Measurements from ENCODE around the gene SERPINA3. TPM values are rescaled to one million over a fixed set of nuclear protein-coding genes. Genes with fewer than 3 reads are reported as not detected.

SERPINA3 gene
- total RNA-seq, 1 experiment from 2014 or later = 2.3 TPM

DNA sequence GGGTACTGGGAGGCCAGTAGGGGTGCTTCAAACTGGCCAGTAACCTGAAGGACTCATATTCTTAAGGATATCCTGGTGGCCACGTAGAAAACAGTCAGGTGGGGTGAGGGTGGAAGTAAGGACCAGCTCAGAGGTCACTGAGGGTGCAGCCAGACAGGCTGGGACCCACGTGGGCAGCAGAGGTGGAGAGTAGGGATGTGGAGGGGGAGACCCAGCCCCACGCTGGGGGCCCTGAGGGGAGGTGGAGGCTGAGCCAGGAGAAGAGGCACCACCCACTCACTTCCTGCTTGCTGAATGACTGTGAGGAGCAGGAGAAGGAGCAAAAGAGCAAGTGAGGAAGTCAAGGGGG lies 12.6 kb upstream of the SERPINA3 start:
- Mint-ChIP-seq H3K4me3 (ENCODE audit: unreplicated experiment) (peak overlapping the region; percentile 42), H3K27ac (ENCODE audit: unreplicated experiment) (peak overlapping the region; percentile 92)
- peaks cover 46% of the 10 kb centered on the region for H3K4me1 ChIP-seq

DNA sequence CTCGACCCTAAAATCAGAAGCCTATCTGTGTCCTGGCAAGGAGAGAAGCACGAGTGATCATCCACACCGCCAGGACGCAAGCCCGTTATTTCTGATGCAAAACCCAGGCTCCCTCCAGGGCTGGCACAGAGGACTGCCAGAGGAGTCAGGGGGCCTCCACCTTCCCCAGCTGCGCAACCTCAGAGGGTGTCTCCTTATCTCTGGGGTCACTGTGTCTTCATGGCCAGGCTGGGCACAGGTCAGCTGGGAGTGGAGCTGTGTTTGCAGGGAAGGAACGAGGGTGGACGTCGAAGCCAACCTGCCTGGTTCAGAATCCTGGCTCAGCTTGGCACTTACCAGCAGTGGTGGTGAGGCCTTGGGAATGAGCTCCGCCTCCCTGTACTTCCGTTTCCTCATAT lies 12.0 kb upstream of the SERPINA3 start:
- TF ChIP-seq, protein P1, sequence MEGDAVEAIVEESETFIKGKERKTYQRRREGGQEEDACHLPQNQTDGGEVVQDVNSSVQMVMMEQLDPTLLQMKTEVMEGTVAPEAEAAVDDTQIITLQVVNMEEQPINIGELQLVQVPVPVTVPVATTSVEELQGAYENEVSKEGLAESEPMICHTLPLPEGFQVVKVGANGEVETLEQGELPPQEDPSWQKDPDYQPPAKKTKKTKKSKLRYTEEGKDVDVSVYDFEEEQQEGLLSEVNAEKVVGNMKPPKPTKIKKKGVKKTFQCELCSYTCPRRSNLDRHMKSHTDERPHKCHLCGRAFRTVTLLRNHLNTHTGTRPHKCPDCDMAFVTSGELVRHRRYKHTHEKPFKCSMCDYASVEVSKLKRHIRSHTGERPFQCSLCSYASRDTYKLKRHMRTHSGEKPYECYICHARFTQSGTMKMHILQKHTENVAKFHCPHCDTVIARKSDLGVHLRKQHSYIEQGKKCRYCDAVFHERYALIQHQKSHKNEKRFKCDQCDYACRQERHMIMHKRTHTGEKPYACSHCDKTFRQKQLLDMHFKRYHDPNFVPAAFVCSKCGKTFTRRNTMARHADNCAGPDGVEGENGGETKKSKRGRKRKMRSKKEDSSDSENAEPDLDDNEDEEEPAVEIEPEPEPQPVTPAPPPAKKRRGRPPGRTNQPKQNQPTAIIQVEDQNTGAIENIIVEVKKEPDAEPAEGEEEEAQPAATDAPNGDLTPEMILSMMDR (IDR thresholded peaks at IDR 0.05; ENCODE audit: insufficient read depth in 1 of 2, low read depth in 1 of 2, low read length in 1 of 2, severe bottlenecking in 1 of 2, unreplicated experiment in 1 of 2) = no peak
- H3K27me3 ChIP-seq (replicated peaks; ENCODE audit: control insufficient read depth, insufficient read depth, low read length) = no peaks in the 10 kb centered on the region
- DNase-seq = no peak
- Mint-ChIP-seq H3K4me1 (ENCODE audit: low read depth, unreplicated experiment) (peaks cover 30% of the 10 kb centered on the region), H3K9me3 (ENCODE audit: unreplicated experiment) (no peaks in the 10 kb centered on the region), H3K4me3 (ENCODE audit: unreplicated experiment) (peak overlapping the region; percentile 35), H3K36me3 (ENCODE audit: insufficient read depth, unreplicated experiment) (peaks cover 10% of the 10 kb centered on the region), H3K27ac (ENCODE audit: unreplicated experiment) (peak overlapping the region; percentile 92), H3K27me3 (ENCODE audit: insufficient read depth, unreplicated experiment) (no peaks in the 10 kb centered on the region)
- peaks cover 46% of the 10 kb centered on the region for H3K4me1 ChIP-seq
- ChIA-PET CTCF (no interaction called here), POLR2A (no interaction called here)
- H3K36me3 ChIP-seq (ENCODE audit: control insufficient read depth, insufficient read depth, low read length) = no peaks in the 10 kb centered on the region
- no peaks in the 10 kb centered on the region for H3K9me3 ChIP-seq
- intact Hi-C loops (cut with micrococcal nuclease; ENCODE audit: unreplicated experiment) = loop anchor here (1.0 kb wide), 1 partner anchor 37 kb away; no protein-coding TSS in a partner anchor
- BruUV-seq (replicated peaks) = no TSS peak
- no peak overlapping the region for H3K4me3 ChIP-seq (ENCODE audit: low read depth, low read length)

More for the DNA sequence above, 12.6 kb upstream of the SERPINA3 start:
- TF ChIP-seq, protein P1 (IDR thresholded peaks at IDR 0.05; ENCODE audit: insufficient read depth in 1 of 2, low read depth in 1 of 2, low read length in 1 of 2, severe bottlenecking in 1 of 2, unreplicated experiment in 1 of 2) = no peak
- no peak overlapping the region for H3K4me3 ChIP-seq (ENCODE audit: low read depth, low read length)
- H3K4me1 Mint-ChIP-seq (ENCODE audit: low read depth, unreplicated experiment) = peaks cover 35% of the 10 kb centered on the region
- intact Hi-C loops (cut with micrococcal nuclease; ENCODE audit: unreplicated experiment) = loop anchor here (1.0 kb wide), 1 partner anchor 38 kb away; no protein-coding TSS in a partner anchor
- ChIA-PET CTCF (interaction anchor here (1.5 kb wide), 1 partner anchor 166 kb away, joined by 5 read pairs; no protein-coding TSS in a partner anchor), POLR2A (no interaction called here)
- H3K27me3 ChIP-seq (replicated peaks; ENCODE audit: control insufficient read depth, insufficient read depth, low read length) = no peaks in the 10 kb centered on the region
- peak in 1 of 2 experiments; percentile 65 for DNase-seq
- peaks cover 10% of the 10 kb centered on the region for H3K36me3 Mint-ChIP-seq (ENCODE audit: insufficient read depth, unreplicated experiment)
- H3K9me3 ChIP-seq = no peaks in the 10 kb centered on the region
- no peaks in the 10 kb centered on the region for H3K9me3 Mint-ChIP-seq (ENCODE audit: unreplicated experiment)
- H3K27me3 Mint-ChIP-seq (ENCODE audit: insufficient read depth, unreplicated experiment) = no peaks in the 10 kb centered on the region
- H3K36me3 ChIP-seq (ENCODE audit: control insufficient read depth, insufficient read depth, low read length) = no peaks in the 10 kb centered on the region
- no TSS peak for BruUV-seq (replicated peaks)

DNA sequence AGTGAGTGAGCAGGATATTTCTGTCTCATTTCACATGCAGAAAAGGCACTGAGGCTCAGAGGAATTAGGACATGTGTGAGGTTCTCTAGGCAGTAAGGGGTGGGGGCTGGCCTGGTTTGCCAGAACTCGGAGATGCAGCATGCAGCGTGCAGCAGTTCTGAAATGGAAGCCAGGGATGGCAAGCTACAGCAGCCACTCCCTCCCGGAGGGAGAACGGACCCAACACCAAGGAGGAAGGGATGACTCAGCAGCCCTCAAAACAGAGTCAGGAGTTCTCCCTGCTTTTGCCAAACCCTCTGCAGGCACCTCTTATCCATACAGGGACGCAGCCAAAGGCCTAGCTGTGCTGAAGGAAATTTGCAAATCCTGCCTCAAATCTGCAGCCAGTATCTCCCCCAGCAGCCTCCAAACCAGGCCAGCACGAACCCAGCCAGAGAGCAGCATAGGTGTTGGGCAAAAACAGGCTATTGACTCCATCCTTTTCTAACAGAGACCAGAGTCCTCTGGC lies 10.3 kb upstream of the SERPINA3 start:
- H3K4me1 ChIP-seq = peaks cover 46% of the 10 kb centered on the region
- intact Hi-C loops (cut with micrococcal nuclease; ENCODE audit: unreplicated experiment) = no loop called here
- Mint-ChIP-seq H3K4me3 (ENCODE audit: unreplicated experiment) (no peak overlapping the region), H3K4me1 (ENCODE audit: low read depth, unreplicated experiment) (peaks cover 27% of the 10 kb centered on the region), H3K9me3 (ENCODE audit: unreplicated experiment) (no peaks in the 10 kb centered on the region), H3K27me3 (ENCODE audit: insufficient read depth, unreplicated experiment) (no peaks in the 10 kb centered on the region), H3K36me3 (ENCODE audit: insufficient read depth, unreplicated experiment) (peaks cover 5% of the 10 kb centered on the region), H3K27ac (ENCODE audit: unreplicated experiment) (peak overlapping the region; percentile 50)
- TF ChIP-seq, protein P1 (IDR thresholded peaks at IDR 0.05; ENCODE audit: insufficient read depth in 1 of 2, low read depth in 1 of 2, low read length in 1 of 2, severe bottlenecking in 1 of 2, unreplicated experiment in 1 of 2) = no peak
- H3K36me3 ChIP-seq (ENCODE audit: control insufficient read depth, insufficient read depth, low read length) = no peaks in the 10 kb centered on the region
- no peaks in the 10 kb centered on the region for H3K27me3 ChIP-seq (replicated peaks; ENCODE audit: control insufficient read depth, insufficient read depth, low read length)
- ChIA-PET CTCF (no interaction called here), POLR2A (no interaction called here)
- DNase-seq = no peak
- BruUV-seq (replicated peaks) = no TSS peak
- H3K9me3 ChIP-seq = no peaks in the 10 kb centered on the region
- no peak overlapping the region for H3K4me3 ChIP-seq (ENCODE audit: low read depth, low read length)

Measured in Caco-2 (cell line).